ENCODE data around the gene IQSEC3.

Gene IQSEC3

DNA sequence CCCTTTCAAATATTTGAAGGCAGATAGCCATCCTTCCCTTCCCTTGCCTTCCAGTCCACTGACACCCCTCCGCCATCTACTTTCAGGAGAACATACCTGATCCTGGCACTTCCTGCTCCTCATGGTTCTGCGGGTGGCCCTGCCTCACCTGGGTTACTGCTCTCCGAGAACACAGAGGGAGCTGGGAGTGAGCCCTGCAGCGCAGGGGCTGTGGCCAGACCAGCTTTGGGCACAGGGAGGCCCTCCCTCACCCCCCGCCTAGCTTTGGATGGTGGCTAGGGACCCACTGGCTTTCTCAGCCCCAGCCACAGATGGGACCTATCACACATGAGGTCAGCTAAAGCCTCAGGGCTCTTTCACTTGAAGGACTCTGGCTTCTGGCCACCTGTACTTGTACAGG, 12.4 kb downstream of the IQSEC3 start:
- DNase-seq (ENCODE audit: low read depth in 2 of 3, low spot score in 2 of 3): no peak

DNA sequence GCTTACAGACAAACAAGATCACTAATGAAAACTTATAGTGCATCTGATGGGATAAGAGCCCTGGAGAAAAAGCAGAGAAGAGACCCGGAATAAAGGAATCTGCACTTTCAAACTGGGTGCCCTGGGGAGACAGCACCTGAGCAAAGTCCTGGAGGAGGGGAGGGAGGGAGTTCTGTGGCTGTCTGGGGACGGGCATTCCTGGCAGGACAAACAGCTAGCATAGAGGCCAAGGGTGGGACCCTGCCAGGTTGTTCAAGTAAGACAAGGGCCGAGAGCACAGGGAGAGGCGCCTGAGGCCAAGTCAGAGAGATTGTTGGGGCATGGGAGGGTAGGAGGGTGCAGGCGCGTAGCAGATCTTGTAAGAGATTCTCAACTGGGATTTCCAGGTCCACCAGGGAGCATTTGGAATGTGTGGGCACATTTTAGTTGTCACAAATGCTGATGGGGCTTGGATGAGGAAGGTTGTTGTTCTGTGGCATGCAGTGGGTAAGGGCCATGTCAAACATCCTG, 14.2 kb downstream of the IQSEC3 start:
- no peak for DNase-seq (ENCODE audit: low read depth in 2 of 3, low spot score in 2 of 3)

DNA sequence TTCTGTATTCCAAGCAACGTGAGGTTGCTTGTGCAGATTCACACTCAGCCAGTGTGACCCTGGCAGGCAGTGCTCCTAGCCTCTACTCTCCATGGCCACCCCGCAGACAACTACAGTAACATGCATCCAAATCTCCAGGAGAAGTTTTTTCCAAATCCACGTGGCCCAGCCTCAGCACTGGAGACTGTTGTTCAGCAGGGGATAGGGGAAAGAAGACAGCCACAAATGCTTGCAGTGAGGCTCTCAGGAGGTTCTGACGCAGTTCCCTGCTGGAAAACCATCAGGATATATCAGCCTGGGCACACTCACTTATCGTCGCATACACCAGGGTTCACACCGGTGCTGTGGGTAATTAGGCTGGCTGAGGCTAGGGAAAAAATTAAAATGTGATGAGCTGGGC, 16.2 kb downstream of the IQSEC3 start:
- no peak for DNase-seq (ENCODE audit: low read depth in 2 of 3, low spot score in 2 of 3)

DNA sequence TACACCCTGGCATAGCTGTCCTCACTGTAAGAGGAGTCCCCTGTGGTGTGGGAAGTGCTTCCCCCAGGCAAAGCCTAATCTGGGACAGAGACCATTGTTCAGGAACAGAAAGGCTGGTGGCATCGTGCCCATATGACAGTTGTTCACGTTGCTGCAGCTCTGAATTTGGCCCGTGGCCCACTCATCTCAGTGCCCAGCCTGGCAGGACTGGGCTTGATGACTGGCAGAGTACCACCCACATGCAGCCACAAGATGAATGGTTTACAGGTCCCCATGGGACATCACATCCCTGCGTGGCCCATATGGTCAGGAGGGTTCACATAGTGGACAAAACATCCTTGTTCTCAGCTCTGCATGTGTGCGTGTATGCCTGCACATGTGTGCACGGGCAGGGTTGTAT, 17.5 kb downstream of the IQSEC3 start:
- DNase-seq (ENCODE audit: low read depth in 2 of 3, low spot score in 2 of 3): no peak

DNA sequence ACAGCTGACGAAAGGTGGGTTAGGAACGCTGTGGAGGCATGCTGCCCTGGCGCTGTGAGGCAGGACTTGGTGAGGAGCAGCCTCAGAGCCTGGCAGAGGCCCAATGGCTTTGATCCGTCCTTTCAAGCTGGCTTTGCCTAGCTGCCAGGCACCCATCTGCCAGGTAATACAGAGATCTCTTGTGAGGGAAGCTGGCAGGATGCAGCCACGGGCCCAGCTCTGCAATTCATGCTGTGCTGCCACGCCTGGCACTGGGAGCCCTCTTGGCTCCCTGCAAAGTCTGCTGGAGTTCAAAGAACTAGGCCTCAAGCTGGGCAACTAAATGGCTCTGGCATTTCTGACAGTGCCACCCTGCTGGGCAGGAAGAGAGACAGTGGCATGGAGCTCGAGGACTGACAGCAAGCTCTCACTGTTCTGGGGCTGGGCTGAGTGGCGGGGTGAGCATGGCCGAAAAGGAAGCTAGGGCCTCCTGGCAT, 18.7 kb downstream of the IQSEC3 start:
- no peak for DNase-seq (ENCODE audit: low read depth in 2 of 3, low spot score in 2 of 3)

DNA sequence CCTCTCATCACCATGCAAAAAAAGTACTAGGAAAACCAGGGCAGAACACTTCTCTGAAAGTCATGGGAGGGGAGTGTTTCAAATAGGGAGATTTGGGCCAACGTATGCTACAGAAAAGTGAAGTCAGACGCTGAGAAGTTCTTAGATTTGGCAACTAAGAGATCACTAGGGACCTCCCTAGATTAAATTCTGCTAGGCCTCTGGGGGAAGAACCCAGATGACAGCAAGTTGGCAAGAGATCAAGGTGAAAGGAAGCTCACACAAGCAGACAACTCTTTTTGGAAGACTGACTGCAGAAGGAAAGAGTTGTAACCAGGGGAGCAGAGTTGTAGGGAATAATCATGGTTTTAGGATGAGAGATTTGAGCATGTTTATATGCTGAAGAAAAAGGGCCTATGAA, 20.7 kb downstream of the IQSEC3 start:
- no peak for DNase-seq (ENCODE audit: low read depth in 2 of 3, low spot score in 2 of 3)

DNA sequence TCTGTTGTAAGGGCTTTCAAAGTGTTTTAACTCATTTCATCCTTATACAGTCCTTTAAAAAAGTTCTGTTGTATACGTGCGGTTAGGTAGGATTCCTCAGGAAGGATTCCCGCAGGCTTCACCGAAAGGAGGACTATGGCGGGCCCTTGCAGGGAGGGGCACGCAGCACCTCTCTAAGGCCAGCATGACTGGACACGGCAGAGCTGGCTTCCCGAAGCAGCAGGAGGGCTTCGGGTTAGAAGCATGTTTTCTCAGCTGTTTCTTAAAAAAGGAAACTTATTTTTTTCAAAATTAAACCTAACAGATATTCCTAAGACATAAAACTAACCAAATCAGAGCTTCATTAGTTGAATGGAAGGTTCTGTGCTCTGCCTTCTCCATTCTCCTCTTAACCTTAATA, 21.3 kb downstream of the IQSEC3 start:
- DNase-seq (ENCODE audit: low read depth in 2 of 3, low spot score in 2 of 3): no peak

DNA sequence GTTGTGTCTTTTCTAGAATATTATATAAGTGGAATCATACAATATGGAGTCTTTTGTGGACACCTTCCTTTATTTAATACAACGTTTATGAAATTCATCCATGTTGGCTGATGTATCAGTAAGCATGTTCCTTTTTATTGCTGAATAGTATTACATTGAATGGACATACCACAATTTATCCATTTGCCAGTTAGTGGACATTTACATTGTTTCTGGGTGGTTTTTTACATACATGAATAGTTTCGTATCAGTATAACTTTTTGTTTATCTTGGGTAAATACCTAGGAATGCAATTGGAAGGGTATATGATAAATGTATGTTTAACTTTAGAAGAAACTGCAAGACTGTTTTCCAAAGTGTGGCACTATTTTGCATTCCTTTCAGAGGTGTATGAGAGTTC, 23.1 kb downstream of the IQSEC3 start:
- DNase-seq (ENCODE audit: low read depth in 2 of 3, low spot score in 2 of 3): no peak

DNA sequence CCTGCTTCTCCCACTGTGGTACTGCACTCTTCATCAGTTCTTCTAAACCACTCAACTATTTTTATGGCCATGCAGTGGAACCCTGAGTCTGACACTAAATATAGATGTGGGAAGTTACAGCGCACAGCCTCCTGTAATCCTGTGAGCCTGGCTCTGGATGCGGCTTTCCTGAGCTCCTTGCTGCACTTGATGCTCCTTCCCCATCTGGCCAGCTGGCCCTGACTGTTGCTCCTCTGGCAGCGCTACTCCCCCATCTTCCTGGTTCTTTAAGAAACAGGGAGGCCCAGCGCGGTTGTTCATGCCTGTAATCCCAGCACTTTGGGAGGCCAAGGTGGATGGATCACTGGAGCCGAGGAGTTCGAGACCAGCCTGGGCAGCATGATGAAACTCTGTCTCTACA, 24.6 kb downstream of the IQSEC3 start:
- no peak for DNase-seq (ENCODE audit: low read depth in 2 of 3, low spot score in 2 of 3)

DNA sequence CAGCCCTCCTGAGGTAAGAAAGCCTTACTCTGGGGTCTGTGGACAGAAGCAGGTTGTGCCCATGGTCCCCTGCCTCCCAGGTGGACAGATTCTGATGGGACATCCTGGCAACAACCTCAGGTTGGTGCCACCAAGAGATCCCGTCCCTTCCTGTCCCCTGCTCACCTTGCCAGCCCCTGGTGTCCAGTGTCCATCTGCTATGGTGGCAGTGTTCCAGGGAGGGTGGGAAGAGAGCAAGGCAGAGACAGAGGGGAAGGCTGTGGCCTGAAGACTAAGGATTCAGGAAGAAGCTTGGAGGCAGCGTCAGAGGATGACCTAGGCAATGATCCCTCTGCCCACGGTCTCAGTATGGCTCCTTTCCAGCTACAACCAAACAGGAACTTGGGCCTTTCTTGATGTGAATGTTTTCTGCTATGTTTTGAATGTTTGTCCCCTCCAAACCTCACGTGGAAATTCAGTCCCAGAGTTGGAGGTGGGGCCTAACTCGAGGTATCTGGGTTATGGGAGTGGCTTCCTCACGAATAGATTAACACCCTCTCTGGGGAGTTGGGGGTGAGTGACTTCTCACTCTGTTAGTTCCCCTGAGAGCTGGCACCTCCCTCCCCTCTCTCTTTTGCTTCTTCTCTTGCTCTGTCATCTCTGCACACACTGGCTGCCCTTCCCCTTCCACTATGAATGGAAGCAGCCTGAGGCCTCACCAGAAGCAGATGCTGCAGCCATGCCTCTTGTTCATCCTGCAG, 26.9 kb downstream of the IQSEC3 start:
- no peak for DNase-seq (ENCODE audit: low read depth in 2 of 3, low spot score in 2 of 3)

DNA sequence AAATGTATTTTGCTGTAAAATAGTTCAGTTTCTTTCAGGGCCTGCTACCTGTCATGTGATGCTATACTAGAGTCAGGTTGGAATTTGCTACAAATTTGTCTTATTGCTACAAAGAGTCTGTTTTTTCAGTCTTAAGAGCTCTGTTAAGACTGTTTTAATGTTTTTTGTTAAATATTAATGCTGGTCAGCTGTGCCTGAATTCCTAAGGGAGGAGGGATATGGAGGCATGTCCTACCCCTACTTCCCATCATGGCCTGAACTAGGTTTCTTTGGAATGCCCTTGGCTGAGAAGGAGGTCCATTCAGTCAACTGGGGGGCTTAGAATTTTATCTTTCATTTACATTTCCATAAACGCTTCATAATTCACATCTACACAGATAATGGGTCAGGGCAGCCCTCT, 30.0 kb downstream of the IQSEC3 start:
- no peak for DNase-seq (ENCODE audit: low read depth in 2 of 3, low spot score in 2 of 3)

DNA sequence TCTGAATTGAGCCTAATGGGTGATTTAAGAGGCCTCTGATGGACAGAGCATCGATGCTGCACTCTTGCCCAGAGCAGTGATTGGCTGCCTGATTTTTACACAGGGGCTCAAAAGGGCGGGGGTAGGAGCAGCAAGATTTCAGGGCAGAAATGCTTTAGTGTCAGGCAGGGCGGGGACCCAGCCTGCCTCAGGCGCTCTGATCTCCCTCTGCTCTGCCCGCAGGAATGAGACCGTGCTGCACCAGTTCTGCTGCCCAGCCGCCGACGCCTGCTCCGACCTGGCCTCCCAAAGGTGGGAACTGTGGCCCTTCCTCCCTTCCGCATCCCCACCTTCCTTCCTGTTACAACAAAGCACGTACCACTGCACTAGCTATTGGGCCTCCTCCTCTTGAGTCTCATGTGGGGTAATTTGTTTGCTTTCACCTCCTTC, 32.4 kb downstream of the IQSEC3 start:
- DNase-seq (ENCODE audit: low read depth in 2 of 3, low spot score in 2 of 3): no peak

DNA sequence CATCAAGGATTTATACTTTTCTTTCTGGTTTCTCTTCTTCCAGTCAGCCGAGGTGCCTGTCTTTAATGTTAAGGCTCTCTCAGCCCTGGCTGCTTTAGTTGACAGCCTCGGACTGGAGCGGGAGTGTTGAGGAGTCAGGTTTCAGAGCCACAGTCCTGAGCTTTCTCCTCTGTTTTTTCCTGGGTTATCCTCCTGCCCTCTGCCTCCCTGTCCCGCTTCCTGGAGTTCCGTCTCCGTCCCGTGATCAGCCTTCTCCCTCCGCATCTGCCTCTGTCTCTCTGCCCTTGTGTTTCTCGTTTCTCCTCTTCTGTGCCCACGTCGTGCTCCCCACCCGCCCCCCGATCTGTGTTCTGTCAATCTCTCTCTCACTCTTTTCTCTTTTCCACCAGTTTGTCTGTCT, 33.0 kb downstream of the IQSEC3 start:
- no peak for DNase-seq (ENCODE audit: low read depth in 2 of 3, low spot score in 2 of 3)

DNA sequence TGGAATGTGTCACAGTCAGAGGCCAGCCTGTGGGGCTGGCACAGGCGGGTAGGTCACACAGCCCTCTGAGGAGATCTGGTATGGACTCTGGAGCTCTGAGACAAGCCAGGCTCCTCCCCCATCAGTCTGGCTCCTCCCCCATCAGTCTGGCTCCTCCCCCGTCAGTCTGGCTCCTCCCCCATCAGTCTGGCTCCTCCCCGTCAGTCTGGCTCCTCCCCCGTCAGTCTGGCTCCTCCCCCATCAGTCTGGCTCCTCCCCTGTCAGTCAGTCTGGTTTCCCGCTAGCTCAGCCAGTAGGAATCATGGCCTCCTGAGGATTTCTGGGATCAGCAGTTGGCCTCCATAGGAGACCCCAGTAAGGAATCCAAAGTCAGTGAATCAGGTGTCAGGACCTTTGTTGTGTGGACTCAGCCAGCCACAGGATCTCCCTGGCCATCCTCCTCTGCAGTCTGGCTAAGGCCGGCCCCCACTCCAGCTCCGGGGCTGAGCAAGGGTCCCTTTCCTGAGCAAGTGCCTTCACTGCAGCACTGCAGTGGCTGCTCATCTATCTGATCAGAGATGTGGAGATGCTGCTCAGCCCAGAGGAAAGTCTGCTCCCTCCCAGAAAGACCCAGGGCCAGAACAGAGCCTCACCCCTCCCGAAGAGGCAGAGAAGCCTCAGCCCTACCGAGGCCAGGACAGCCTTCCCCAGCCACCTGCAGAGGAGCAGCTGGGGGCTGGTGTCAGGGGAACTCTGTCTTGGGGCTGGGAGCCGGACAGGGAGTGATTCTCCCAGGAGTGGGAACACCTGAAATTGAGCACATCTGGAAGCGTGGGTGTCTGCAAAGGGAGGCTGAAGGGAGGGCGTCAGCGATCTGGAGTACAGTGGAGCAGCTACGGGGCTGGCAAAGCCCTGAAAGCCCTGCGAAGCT, 35.7 kb downstream of the IQSEC3 start:
- DNase-seq (ENCODE audit: low read depth in 2 of 3, low spot score in 2 of 3): no peak

DNA sequence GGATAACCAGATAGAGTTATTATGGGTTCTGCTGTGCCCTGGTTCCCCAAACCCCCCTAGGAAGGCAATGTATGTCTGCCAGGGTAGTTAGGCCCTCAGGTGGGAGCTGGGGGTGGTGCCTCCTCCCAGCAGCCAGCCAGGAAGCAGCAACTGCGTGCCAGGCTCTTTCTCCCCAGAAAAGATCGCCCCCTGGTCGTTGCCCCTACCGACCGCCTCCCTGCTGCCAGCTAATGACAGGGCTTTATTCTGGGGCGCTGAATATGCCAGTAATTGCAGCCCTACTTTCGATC, 36.3 kb downstream of the IQSEC3 start:
- no peak for DNase-seq (ENCODE audit: low read depth in 2 of 3, low spot score in 2 of 3)

DNA sequence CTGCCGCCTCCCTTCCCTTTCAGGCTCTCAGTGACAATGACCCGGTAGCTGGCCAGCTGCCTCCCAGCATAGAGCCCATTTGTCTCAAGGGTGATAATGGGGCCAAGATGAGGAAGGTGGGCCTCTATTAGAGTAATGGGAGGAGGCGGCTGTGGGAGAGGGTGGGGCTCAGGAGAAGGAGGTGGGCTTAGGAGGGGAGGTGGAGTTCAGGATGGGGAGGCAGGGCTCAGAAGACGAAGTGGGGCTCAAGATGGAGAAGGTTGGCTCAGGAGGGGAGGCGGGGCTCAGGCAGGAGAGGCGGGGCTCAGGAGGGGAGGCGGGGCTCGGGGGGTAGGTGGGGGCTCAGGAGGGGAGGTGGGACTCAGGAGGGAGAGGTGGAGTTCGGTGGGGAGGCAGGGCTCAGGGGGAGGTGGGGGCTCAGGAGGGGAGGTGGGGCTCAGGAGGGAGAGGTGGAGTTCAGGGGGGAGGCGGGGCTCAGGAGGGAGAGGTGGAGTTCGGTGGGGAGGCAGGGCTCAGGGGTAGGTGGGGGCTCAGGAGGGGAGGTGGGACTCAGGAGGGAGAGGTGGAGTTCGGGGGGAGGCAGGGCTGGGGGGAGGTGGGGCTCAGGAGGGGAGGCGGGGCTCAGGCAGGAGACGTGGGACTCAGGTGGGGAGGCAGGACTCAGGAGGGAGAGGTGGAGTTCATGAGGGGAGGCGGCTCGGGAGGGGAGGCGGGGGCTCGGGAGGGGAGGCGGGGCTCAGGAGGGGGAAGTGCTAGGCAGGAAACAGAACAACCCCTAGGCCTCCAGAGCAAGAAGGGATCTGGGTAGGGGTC, 36.8 kb downstream of the IQSEC3 start:
- DNase-seq (ENCODE audit: low read depth in 2 of 3, low spot score in 2 of 3): no peak

DNA sequence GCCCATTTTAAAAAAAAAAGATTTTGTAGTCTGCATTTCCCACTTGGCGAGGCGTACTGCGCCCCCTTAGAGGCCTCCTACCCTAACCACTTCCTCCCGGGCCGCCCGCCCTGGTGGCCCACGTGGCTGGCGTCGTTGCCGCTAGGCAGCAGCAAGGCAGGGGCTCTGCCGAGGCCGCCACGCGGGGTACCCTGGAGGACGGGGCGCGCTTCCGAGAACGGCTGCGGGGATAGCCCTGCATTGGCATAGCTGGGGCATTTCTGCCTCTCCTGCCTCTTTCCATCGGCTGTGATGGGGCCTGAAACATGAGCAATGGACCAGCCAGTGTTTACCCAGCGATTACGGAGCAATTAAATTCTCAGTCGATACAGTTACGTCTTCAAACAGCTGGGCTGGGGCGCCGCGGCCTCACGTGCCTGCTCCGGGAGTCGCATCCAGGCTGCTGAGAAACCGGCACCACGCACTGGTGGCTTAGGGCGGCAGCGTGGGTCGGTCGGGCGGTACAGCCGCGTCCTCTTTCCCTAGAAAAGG, 38.0 kb downstream of the IQSEC3 start:
- DNase-seq (ENCODE audit: low read depth in 2 of 3, low spot score in 2 of 3): peak in 1 of 3 experiments; percentile 4

DNA sequence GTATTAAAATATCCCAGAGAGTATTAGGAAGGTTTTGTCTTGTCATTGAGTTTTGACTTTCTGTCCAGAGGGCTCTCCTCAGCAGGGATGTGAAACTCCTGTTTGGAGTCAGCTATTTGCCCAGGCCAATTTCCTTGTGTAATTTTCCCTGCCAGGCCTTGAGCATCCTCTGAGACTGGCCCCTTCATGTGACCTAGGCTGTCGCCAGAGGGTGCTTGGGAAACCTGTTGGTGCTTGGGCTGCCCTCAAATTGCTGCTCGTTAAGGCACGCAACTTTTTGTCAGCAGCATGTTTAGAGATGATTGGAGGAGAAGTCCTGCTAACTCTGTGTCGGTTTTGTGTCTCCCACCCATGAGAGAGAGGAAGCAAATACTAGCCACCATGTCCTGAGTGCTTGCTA, 39.1 kb downstream of the IQSEC3 start:
- no peak for DNase-seq (ENCODE audit: low read depth in 2 of 3, low spot score in 2 of 3)

DNA sequence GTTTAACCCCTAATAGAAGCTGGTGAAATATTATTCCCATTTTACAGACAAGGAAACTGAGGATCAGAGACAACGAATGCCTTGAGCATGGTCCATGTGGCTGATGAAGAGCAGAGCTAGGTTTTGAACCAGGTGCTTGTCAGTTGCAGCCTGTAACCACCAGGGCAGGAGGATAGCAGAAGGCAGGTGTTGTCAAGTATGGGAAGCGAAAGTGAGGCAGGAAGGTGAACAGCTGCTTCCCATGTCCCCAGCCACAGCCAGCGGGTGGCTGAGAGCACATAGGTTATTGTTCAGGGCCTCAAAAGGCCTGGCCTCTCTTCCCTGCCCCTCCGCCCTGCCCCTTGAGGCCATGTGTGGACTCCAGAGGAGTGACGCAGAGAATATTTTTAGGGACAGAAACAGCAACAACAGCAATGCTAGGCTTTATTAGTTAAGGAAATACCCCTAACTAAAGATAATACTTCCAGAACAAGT, 39.6 kb downstream of the IQSEC3 start:
- no peak for DNase-seq (ENCODE audit: low read depth in 2 of 3, low spot score in 2 of 3)

DNA sequence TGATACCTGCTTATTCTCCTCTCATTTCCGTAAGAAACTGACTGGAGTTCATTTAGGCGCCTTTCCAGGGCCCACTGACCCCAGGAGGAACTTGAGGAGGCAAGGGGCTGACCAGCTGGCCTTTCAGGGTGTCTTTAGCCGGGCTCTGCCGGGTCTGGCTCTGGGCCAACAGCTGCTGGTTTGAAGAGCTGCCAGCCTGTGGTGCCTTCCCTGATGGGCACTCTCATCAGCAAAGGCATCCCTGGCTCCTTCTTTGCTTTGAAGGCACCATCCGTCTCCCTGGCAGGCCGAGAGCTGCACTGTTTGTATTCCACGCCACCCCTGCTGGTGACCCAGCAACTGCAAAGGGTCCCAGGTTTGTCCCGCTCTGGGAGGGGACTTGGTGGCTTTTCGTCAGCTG, 42.0 kb downstream of the IQSEC3 start:
- DNase-seq (ENCODE audit: low read depth in 2 of 3, low spot score in 2 of 3): no peak

DNA sequence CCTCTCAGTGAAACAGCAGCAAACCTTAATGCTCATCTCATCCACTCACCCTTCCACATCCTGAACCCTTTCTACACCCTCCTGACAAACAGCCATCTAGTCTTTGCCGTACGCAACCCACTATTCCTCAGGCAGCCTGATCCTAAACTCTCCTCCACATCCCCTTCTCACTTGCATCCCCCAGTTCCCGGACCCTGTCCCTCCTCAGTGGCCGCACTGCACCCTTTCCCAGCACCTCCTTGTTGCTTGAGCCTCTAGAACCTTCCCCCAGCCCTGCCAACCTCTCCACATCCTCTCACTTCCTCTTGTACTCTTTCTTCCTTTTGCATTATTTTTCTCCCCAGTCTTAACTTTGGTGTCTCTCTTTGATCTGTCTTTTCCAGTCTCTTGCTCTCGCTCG, 42.9 kb downstream of the IQSEC3 start:
- DNase-seq (ENCODE audit: low read depth in 2 of 3, low spot score in 2 of 3): no peak

All from activated CD8-positive, alpha-beta memory T cell treated with anti-CD3 and anti-CD28 coated beads for 48 hours (primary cell).